Measurements from ENCODE around the gene SKAP1.

DNA sequence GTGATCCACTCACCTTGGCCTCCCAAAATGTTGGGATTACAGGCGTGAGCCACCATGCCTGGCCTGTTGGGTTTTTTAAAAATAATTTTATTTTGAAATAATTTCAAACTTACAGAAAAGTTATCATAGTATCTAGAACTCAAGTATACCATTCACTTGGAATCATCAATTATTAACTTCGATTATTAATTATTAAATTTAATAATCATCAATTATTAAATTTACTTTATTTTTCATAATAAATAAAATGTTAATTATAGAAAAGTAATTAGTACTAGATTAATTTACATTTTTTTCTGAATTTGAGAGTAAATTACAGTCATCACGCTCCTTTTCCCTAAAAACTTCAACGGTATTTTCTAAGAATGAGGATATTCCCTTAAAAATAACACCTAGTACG, 13.7 kb upstream of the SKAP1 start:
- TF ChIP-seq, protein P1, sequence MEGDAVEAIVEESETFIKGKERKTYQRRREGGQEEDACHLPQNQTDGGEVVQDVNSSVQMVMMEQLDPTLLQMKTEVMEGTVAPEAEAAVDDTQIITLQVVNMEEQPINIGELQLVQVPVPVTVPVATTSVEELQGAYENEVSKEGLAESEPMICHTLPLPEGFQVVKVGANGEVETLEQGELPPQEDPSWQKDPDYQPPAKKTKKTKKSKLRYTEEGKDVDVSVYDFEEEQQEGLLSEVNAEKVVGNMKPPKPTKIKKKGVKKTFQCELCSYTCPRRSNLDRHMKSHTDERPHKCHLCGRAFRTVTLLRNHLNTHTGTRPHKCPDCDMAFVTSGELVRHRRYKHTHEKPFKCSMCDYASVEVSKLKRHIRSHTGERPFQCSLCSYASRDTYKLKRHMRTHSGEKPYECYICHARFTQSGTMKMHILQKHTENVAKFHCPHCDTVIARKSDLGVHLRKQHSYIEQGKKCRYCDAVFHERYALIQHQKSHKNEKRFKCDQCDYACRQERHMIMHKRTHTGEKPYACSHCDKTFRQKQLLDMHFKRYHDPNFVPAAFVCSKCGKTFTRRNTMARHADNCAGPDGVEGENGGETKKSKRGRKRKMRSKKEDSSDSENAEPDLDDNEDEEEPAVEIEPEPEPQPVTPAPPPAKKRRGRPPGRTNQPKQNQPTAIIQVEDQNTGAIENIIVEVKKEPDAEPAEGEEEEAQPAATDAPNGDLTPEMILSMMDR (conservative IDR thresholded peaks at IDR 0.05 in 1 of 2, IDR thresholded peaks at IDR 0.05 in 1 of 2; ENCODE audit: extremely low read depth in 1 of 2, insufficient read depth in 1 of 2, low read depth in 1 of 2, low read length in 2 of 2) = no peak
- TF ChIP-seq EZH2 (IDR thresholded peaks at IDR 0.05; ENCODE audit: borderline replicate concordance, low read length) = no peak

All from mammary epithelial cell (primary cell).